HG02981 (cell line): ENCODE data around the gene PPP1R9B.

Experiments used
- ATAC-seq: cut with Tn5 transposase; IDR thresholded peaks from one replicate; pipeline ENCODE4 v1.9.1; 2021; ENCODE audit warnings: mild to moderate bottlenecking, moderate library complexity; ENCODE audit not compliant: unreplicated experiment

The PPP1R9B gene, protein sequence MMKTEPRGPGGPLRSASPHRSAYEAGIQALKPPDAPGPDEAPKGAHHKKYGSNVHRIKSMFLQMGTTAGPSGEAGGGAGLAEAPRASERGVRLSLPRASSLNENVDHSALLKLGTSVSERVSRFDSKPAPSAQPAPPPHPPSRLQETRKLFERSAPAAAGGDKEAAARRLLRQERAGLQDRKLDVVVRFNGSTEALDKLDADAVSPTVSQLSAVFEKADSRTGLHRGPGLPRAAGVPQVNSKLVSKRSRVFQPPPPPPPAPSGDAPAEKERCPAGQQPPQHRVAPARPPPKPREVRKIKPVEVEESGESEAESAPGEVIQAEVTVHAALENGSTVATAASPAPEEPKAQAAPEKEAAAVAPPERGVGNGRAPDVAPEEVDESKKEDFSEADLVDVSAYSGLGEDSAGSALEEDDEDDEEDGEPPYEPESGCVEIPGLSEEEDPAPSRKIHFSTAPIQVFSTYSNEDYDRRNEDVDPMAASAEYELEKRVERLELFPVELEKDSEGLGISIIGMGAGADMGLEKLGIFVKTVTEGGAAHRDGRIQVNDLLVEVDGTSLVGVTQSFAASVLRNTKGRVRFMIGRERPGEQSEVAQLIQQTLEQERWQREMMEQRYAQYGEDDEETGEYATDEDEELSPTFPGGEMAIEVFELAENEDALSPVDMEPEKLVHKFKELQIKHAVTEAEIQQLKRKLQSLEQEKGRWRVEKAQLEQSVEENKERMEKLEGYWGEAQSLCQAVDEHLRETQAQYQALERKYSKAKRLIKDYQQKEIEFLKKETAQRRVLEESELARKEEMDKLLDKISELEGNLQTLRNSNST

DNA sequence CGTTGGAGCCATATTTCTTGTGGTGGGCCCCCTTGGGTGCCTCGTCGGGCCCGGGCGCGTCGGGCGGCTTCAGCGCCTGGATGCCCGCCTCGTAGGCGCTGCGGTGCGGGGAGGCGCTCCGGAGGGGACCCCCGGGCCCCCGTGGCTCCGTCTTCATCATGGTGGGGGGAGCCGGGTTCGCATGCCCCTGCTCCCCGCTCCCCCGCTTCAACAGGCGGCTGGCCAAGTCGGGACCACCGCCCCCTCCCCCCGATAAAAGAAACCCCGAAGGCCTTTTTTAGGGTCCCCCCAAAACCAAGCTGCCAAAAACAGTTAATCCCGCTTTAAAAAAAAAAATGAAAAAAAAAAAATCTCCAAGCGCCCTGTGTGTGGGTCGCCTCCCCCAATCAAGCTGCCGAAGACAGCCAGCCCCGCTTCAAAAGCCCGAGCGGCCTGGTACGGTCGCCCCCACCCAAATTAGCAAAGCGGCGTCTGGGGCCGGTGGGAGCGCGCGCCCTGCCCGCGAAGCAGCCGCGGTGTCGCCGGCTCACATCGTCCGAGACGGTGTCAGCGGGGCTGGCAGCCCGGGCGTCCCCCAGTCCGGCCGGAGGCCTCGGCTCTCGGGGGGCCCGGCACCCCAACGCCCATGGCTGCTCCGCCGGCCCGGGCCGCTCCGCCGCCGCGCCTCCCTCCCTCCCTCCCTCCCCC is at the start of gene PPP1R9B:
TSS of gene PPP1R9B (minus strand) at position 324 of the 687 bp plus-strand sequence. CDS start at position 160, 164 bp downstream.
- ATAC-seq, result no peak

DNA sequence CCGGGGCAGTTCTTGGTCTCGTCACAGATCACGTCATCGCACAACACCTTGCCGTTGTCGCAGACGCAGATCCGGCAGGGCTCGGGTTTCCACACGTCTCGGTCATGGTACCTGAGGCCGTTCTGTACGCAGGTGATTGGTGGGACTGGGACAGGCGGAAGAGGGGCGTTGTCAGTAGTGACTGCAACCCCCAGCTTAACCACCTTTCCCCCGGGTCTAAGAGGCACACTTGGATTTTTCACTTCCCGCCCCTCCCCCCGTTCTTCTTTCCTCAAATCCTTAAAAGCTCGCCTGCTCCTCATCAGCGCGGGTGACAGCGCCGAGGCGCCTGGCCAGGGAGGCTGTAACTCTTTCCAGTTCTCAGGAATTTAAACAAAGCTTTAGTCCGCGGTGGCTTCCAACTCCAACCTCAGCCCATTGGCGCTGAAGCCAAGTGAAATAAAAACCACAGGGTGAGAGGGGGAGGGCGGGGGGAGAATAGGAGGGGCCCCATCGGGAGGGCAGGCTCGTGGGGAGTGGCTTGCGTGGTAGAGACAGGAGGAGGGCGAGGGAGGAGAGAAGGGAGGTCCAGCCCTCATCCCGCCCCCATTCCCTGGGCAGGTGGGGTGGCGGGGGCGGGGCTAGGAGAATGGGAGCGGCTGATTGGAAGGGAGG is 49.5 kb upstream of the PPP1R9B start:
- ATAC-seq, result no peak

DNA sequence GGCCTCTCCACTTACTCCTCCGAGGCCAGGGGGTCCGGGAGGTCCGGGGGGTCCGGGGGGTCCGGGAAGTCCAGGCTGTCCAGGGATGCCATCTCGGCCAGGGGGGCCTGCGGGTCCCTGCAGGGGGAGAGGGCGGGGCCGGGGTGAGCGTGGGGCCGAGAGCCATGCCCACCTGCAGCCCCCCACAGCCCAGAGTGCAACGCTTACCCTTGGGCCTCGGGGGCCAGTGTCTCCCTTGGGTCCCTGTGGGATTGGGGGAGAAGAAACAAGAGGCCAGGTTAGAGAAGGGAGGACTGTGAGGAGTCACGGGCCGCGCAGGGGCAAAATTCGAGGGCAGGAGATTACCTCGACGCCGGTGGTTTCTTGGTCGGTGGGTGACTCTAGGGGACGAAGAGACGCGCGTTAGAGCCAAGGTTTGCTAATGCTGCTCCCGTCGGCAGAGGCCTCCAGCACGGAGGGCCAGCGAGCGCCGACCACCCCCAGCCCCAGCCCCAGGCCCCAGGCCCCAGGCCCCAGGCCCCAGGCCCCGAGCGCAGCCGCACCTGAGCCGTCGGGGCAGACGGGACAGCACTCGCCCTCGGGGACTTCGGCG is 48.8 kb upstream of the PPP1R9B start:
- no peak for ATAC-seq

DNA sequence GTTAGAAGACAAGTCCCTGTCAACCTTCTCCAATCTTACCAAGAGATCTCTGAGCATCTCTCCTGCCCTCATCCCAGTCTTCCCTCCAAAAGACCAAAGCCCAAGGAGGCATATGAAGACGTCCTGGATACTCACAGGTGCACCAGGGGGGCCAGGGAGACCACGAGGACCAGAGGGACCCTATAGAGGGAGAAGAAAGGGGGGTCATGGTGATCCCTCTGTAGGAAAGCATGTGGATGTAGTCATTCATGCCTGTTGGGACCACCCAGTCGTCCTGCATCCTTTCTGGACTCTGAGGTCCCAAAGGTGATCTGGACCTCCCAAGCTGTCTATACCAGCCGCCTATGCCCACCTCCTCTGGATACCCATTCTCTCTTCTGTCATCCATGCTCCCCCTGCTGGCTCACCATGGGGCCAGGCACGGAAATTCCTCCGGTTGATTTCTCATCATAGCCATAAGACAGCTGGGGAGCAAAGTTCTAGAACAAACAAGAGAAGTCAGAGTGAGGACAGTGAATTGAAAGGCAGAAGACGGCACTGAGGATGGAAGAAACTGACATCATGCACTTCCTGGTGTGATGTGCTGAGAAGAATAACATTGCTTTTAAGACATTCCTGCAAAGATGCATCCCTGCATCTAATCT is 47.7 kb upstream of the PPP1R9B start:
- no peak for ATAC-seq

DNA sequence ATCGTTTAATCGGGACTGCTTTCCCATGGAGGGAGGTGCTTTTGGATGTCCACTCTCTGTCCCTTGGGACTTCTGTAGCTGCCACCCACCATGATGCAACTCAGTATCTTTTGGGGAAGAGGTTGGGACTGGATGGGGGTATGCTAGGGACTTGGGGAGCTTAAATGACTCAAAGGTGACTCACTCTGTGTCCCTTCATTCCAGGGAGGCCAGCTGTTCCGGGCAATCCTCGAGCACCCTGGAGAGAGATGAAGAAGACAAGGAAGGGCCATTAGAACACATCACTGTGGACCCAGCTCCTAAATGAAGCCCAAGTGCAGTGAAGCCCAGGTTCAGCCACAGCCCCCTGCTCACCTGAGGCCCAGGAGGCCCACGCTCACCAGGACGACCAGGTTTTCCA is 46.3 kb upstream of the PPP1R9B start:
- no peak for ATAC-seq

DNA sequence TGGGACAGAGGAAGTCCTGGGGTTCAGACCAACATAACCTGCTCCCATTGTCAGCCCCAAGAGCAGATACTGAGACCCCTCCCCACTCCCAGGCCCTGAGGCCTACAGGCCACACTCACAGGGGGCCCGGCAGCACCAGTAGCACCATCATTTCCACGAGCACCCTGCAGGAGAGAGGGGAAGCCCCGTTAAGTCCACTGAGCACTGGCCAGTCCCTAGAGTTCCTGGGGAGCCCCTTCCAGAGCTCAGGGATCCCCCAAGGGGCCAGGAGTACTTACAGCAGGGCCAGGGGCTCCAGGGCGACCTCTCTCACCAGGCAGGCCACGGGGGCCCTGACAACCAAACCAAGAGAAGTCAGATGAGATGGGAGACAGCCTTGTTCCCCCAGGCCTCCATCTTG is 45.6 kb upstream of the PPP1R9B start:
- no peak for ATAC-seq

DNA sequence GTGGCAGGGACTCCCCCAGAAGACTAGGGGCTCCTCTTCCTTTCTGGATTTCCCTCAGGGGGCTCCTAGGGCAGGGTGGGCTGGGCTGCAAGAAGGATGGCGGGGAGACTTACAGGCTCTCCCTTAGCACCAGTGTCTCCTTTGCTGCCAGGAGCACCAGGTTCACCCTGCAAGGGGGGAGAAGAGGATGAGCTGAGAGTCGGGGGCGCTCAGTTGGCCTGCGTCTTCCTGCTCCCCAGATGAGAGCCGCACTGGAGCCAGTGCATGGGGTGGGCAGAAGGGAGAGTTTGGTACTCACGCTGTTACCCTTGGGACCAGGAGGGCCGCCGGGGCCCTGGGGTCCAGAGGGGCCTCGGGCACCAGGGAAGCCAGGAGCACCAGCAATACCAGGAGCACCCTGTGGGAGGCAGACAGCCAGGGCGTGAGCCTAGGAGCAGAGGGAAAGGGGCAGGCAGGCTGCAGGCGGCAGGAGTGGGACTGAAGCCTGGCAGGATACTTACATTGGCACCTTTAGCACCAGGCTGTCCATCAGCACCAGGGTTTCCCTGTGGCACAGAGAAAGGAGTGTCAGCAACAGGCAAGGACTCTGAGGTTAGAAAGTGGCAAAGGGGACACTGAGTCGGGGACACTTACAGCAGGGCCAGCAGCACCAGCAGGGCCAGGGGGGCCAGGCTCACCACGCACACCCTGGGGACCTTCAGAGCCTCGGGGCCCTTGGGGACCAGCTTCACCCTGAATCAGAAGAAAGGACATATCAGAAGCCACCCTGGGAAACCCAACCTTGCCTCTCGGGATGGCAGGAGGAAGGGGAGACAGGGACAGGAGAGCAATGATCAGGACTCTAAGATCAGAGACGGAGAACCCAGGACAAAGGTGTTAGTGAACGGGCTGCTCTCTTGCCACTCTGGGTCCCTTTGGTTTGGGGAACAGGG is 44.7 kb upstream of the PPP1R9B start:
- no peak for ATAC-seq

DNA sequence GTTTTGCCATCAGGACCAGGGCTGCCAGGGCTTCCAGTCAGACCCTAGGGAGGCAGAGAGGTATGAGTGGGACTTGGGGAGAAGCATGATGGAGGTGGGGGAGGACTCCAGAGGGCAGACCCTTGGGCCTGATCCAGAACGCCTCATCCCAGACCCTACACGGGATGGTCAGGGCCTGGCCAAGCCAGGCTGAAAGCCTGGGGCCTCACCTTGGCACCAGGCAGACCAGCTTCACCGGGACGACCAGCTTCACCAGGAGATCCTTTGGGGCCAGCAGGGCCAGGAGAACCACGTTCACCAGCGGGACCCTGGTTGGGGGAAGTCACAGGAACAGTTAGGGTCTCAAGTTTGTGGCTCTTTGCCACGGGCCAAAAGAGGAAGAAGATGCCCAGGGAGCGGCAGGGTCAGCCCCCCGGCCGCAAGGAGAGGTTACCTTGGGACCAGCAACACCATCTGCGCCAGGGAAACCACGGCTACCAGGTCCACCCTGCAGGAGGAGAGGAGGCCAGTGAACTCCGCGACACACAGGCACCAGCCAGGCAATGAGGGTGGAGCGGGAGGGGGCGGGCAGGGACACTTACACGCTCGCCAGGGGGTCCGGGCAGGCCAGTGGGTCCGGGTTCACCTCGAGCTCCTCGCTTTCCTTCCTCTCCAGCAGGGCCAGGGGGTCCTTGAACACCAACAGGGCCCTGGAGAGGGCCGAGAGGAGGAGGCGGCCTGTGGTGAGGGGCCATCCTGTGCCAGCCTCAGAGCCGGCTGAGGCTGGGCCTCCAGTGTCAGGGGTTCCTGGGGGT is 43.9 kb upstream of the PPP1R9B start:
- no peak for ATAC-seq

DNA sequence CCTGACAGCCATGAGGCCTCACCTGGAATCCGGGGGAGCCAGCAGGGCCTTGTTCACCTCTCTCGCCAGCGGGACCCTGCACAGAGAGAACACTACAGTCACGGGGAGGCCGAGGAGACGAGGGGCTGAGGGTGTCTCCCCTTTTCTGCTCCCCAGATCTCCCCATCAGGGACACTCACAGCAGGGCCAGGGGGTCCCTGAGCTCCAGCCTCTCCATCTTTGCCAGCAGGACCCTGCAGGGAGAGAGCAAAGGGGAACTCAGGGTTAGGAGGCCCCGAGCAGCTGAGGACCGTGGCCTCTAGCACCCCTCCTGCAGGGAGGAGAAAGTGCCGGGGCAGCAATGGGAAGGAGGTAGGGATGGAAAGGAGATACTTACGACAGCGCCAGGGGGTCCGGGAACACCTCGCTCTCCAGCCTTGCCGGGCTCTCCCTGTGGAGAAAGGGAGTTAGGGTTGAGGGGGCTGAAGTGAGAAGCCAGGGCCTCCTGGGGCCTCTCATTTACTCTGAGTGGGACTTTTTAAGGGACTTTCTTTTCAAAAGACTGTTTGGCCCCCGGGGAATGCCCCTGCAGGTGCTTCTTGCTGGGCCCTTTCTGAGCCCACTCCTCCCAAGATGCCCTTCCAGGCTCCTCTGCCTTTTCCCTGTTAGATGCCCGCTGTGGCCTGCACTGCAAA is 42.3 kb upstream of the PPP1R9B start:
- ATAC-seq, result no peak

DNA sequence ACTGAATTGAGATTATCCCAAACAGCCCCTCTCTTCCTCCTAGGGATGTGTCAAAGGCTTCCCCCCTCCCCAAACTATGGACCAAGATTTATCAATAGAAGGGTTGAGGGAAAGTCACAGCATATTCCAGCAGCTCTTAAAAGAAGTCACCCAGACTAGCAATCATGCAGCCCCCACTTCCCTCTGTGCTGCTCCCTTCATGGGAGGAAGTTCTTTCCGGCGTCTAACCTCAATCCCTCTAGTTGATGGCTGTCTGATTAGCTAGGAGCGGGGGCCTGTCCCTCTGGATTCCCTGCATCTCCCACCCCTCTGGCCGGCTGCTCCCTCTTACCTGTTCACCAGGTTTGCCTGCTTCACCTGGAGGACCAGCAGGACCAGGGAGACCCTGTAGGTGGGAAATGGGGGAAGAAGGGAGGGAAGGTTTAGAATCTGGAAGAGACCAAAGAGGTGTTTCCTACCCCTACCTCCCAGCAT is 41.7 kb upstream of the PPP1R9B start:
- ATAC-seq, result no peak

DNA sequence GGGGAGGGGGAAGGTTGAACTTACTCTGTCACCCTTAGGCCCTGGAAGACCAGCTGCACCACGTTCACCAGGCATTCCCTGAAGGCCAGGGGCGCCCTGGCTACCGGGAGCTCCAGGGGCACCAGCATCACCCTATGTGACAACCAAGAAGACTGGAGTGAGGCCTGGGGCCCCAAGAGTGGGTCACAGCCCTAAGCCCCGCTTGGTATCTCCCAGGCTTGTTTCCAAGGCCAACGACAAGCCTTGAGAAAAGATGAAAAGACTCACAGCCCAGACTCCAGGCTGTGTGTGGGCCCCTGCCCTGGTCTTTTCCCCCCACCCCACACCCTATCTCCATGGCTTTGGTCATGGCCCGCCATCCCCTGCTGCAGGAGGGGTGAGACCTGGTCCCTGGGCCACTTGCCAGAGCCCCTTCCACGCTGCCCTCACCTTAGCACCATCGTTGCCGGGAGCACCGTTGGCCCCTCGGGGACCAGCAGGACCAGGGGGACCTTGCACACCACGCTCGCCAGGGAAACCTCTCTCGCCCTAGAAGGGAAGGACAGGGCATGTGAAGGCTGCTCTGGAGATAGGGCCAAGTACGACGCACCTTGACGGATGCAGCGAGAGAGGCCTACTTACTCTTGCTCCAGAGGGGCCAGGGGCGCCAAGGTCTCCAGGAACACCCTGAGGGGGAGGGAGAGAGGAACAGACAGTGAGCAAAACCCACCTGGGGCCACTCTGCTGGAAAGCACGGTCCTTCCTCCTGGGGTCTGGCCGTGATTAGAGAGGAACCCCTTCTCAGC is 41.1 kb upstream of the PPP1R9B start:
- no peak for ATAC-seq

DNA sequence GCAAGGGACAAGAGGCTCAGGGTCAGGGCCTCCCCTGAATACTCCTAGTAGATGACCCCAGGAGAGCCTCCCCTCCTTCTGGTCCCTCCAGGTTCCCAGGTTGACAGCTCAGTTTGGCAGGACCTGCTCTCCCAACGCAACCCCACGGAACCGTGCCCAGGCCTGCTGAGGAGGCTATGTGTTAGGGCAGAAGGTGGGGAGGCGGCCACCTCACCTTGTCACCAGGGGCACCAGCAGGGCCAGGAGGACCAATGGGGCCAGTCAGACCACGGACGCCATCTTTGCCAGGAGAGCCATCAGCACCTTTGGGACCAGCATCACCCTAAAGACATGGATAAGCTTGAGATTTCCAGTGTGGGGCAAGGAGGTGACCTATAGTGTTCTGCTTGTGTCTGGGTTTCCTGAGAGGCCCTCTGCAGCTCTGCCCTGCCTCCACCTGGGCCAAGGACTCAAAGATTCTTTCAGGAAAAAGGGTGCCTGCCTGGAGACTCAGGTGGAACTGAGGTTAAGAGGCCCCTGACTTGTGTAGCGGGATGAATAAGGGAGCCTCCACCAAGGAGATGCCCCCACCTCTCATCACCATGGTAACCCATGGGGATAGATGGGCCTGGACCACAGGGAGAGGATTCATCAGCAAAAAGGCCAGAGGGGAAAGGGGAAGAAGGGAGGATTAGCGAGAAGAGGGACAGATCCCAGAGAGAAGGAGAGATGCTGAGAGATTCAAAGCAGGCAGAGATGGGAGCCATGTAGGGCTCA is 40.3 kb upstream of the PPP1R9B start:
- ATAC-seq, result no peak

DNA sequence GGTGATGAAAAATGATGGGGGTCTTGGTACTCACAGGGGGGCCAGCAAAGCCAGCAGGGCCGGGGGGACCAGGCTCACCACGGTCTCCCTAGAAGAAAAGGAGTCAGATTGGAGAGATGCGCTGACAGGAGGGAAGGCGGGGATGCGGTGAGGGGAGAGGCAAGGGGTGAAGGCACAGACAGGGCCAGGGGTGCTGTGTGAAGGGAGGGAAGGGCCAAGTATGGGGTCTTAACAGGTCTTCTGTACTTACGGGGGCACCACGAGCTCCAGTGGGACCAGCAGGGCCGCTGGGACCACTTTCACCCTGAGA is 39.8 kb upstream of the PPP1R9B start:
- no peak for ATAC-seq

DNA sequence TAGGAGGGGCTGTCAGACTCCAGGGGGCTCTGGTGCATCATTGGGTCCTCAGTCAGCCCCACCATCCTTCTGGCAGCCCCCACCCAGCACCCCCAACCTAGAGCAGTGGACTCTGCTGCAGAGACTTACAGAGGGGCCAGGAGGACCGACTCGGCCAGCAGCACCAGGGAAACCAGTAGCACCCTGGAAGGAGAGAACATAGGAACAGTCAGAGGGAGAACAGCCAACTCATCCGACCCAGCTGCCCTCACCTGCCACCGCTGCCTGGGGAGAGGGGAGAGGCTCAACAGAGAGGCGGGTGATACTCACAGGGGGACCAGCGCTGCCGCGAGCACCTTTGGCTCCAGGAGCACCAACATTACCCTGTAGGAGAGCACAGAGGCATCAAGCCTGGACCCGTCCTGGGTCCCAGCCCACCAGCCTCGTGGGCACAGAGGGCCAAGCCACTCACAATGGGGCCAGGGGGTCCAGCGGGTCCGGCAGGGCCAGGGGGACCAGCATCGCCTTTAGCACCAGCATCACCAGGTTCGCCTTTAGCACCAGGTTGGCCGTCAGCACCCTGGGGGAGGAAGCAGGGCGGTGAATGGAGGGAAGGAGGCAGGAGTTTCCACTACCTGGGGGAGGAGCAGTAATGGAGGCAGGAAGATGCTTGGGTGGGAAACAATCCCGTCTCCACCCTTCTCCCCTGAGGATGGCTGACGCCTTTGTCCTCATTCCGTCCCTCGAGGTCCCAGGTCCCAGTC is 39.2 kb upstream of the PPP1R9B start:
- no peak for ATAC-seq

DNA sequence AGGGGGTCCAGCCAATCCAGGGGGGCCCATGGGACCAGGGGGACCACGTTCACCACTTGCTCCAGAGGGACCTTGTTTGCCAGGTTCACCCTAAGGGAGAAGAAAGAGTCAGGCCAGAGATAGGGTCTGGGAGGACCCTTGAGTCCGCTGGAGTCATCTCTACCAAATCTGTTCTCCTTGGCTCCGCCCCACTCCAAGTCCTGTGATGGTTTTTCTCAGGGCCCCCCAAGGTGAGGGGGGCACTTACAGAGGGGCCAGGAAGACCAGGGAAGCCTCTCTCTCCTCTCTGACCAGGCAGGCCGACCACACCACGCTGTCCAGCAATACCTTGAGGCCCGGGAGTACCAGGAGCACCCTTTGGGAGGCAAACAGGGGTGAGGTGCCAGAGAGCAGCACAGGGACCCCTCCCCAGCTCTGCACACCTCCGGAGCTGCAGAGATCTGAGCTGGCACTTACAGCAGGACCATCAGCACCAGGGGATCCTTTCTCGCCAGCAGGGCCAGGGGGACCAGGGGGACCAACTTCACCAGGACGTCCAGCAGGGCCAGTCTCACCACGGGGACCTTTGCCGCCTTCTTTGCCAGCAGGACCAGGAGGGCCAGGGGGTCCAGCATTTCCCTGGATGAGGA is 38.6 kb upstream of the PPP1R9B start:
- no peak for ATAC-seq
